GM12878 (cell line): ENCODE measurements around the gene CHIC2. TPM values are rescaled to one million over a fixed set of nuclear protein-coding genes. Genes with fewer than 3 reads are reported as not detected.

ENCODE experiments used
- ATAC-seq: fragments of 200-7000 bp; cut with Tn5 transposase; 3 replicates; pipeline ENCODE4 v1.9.1; 2020; ENCODE audit warnings: mild to moderate bottlenecking, moderate library complexity
- BruUV-seq: library from RNA; stranded (reverse); fragments of 400-500 nt; replicated peaks from 2 replicates; lab custom pipeline; 2021; lab: Mats Ljungman, UMichigan
- CTCF ChIA-PET: fragments of 300-600 bp; sonication (Branson Sonifier 250); formaldehyde crosslinking; extraction: SDS; loops from one replicate; lab custom pipeline; 2021; ENCODE audit warnings: inconsistent platforms; lab: Yijun Ruan, JAX
- POLR2A ChIA-PET: fragments of 350-600 bp; formaldehyde crosslinking; extraction: SDS; loops from one replicate; lab custom pipeline; 2021; ENCODE audit warnings: inconsistent platforms; lab: Charles Lee
- RAD21 ChIA-PET: fragments of 300-600 bp; sonication (Branson Sonifier 250); formaldehyde crosslinking; loops from one replicate; lab custom pipeline; 2023; ENCODE audit warnings: antibody characterized with exemption; ENCODE audit not compliant: unreplicated experiment; lab: Charles Lee
- SMC1A ChIA-PET: fragments of 300-600 bp; sonication (Branson Sonifier 250); formaldehyde crosslinking; loops from one replicate; lab custom pipeline; 2023; ENCODE audit not compliant: unreplicated experiment, uncharacterized antibody; lab: Charles Lee
- DNase-seq: peaks from one replicate; pipeline ENCODE4 v3.0.0-alpha.2; 2011; ENCODE audit warnings: low read depth, low spot score
- FAIRE-seq: peaks from 3 replicates; lab custom pipeline; 2011; peaks lifted over from hg19 to GRCh38; lab: Jason Lieb, UNC
- H2AFZ ChIP-seq: 2 replicates; pipeline ENCODE4 v1.6.0; 2011; ENCODE audit warnings: low read depth, low read length, control low read depth; ENCODE audit not compliant: control insufficient read depth
- H3K27ac ChIP-seq: 2 replicates; pipeline ENCODE4 v1.5.1; 2011; ENCODE audit warnings: control low read depth; ENCODE audit not compliant: control insufficient read depth, insufficient read depth
- H3K27me3 ChIP-seq, 2 experiments: replicated peaks in 1 of 2; 2 replicates each; pipeline versions ENCODE4 v1.6.0 to v1.6.1; 2011; ENCODE audit warnings: low read length in 1 of 2; ENCODE audit not compliant: control insufficient read depth in 2 of 2, insufficient read depth in 2 of 2
- H3K36me3 ChIP-seq, 2 experiments: 2 replicates each; pipeline ENCODE4 v1.5.1; 2011; ENCODE audit warnings: low read length in 1 of 2; ENCODE audit not compliant: control insufficient read depth in 2 of 2, insufficient read depth in 2 of 2
- H3K4me1 ChIP-seq: 2 replicates; pipeline ENCODE4 v1.6.1; 2011; ENCODE audit warnings: mild to moderate bottlenecking, low read length, moderate library complexity, mixed read lengths; ENCODE audit not compliant: control insufficient read depth, insufficient read depth
- H3K4me2 ChIP-seq: 2 replicates; pipeline ENCODE4 v1.6.0; 2011; ENCODE audit warnings: control low read depth; ENCODE audit not compliant: control insufficient read depth, insufficient read depth
- H3K4me3 ChIP-seq: fragments of 200-600 bp; sonication (generic); 2 replicates; pipeline ENCODE4 v1.5.1; 2016
- H3K79me2 ChIP-seq: 2 replicates; pipeline ENCODE4 v1.6.0; 2011; ENCODE audit warnings: low read length; ENCODE audit not compliant: control insufficient read depth, insufficient read depth
- H3K9ac ChIP-seq: 2 replicates; pipeline ENCODE4 v1.8.0; 2011; ENCODE audit warnings: low read length, control low read depth, mixed read lengths; ENCODE audit not compliant: control insufficient read depth, insufficient read depth
- H3K9me3 ChIP-seq: replicated peaks from 3 replicates; pipeline ENCODE4 v1.5.1; 2011; ENCODE audit warnings: mild to moderate bottlenecking, low read length; ENCODE audit not compliant: control insufficient read depth, insufficient read depth
- H4K20me1 ChIP-seq: 2 replicates; pipeline ENCODE4 v1.6.0; 2011; ENCODE audit not compliant: control insufficient read depth, insufficient read depth
- CREB1 ChIP-seq: IDR thresholded peaks from 2 replicates; pipeline ENCODE4 v1.6.1; 2012; ENCODE audit warnings: low read depth, mild to moderate bottlenecking, inconsistent platforms
- MEF2B ChIP-seq: fragments of 450-650 bp; IDR thresholded peaks from 2 replicates; pipeline ENCODE4 v1.6.1; 2018; ENCODE audit warnings: mild to moderate bottlenecking, moderate library complexity; ENCODE audit not compliant: partially characterized antibody, poor library complexity, severe bottlenecking
- WGBS: methylation state at CpG from one replicate; pipeline ENCODE4 v1.1.6; 2016; ENCODE audit warnings: low lambda C conversion rate; ENCODE audit not compliant: insufficient replicate concordance, insufficient coverage; ENCODE audit errors: missing lambda C conversion rate; 5-methylcytosine and 5-hydroxymethylcytosine counted together
- in situ Hi-C: fragments of 300-500 bp; cut with MboI; formaldehyde crosslinking; loops from 9 replicates; pipeline ENCODE4 v1.14.3; 2018; ENCODE audit warnings: mixed read lengths
- intact Hi-C: fragments of 100-400 bp; cut with micrococcal nuclease; formaldehyde crosslinking; loops from one replicate; pipeline ENCODE4 v1.14.2; 2022; ENCODE audit not compliant: unreplicated experiment
- polyA plus RNA-seq, 11 experiments: library from polyadenylated mRNA; depleted of rRNA in 4 of 11; unstranded in 6 of 11; stranded (reverse) in 5 of 11; fragments of >200 nt; fragmentation: Nextera tagmentation in 4 of 11; fragmentation: Illumina TruSeq in 1 of 11; extraction: Ambion mirVana in 4 of 11; extraction: Trizol in 1 of 11; gene quantifications; 1 replicate in 1 of 11; 2 replicates in 10 of 11; pipeline versions ENCODE4 v1.2.1 to v1.2.3, GENCODE V29; 2011 to 2016; ENCODE audit warnings: inconsistent platforms in 2 of 11, missing spikeins in 2 of 11, low read depth in 1 of 11
- total RNA-seq, 4 experiments: library from RNA; depleted of rRNA in 3 of 4; stranded (reverse); fragments of >200 nt in 3 of 4; fragmentation: Illumina TruSeq in 1 of 4; extraction: Trizol in 1 of 4; gene quantifications; 2 replicates each; pipeline versions ENCODE4 v1.2.1 to v1.2.3, GENCODE V29; 2013 to 2021
- TF ChIP-seq, protein P1 (sequence below): fragments of 450-650 bp; IDR thresholded peaks from 2 replicates; pipeline ENCODE4 v1.6.1; 2016; ENCODE audit warnings: mild to moderate bottlenecking, moderate library complexity, borderline replicate concordance
- TF ChIP-seq, protein P2 (sequence below): IDR thresholded peaks from 2 replicates; pipeline ENCODE4 v1.6.1; 2011; ENCODE audit warnings: borderline replicate concordance, low read depth, mild to moderate bottlenecking, moderate library complexity, mixed read lengths, low read length; ENCODE audit not compliant: insufficient read depth; ENCODE audit errors: extremely low read length
- TF ChIP-seq, protein P3 (sequence below): fragments of 450-650 bp; IDR thresholded peaks from 2 replicates; pipeline ENCODE4 v1.6.1; 2017; ENCODE audit warnings: mild to moderate bottlenecking

CHIC2 gene
- total and polyA plus RNA-seq, 10 of the 15 experiments (the other 5 are each of a cell fraction or from before 2014, with no cell fraction given) = 0.80 to 24.4 (median 12.2) TPM

DNA sequence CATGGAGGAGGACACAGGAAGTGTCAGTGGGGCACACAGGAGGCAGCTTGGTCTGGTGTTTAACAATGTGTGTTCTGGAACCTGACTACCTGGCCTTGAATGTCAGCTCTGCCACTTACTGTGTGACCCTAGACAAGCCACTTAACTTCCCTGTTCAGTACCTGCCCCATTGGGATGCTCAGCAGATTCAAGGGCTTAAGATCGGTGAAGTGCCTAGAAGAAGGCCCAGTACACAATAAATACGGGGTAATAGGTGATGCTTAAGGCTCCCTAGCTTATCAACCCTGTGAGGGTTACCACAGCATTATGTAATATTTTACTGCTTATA lies 1.6 kb upstream of the CHIC2 start (continued):
- TF ChIP-seq, protein P1, sequence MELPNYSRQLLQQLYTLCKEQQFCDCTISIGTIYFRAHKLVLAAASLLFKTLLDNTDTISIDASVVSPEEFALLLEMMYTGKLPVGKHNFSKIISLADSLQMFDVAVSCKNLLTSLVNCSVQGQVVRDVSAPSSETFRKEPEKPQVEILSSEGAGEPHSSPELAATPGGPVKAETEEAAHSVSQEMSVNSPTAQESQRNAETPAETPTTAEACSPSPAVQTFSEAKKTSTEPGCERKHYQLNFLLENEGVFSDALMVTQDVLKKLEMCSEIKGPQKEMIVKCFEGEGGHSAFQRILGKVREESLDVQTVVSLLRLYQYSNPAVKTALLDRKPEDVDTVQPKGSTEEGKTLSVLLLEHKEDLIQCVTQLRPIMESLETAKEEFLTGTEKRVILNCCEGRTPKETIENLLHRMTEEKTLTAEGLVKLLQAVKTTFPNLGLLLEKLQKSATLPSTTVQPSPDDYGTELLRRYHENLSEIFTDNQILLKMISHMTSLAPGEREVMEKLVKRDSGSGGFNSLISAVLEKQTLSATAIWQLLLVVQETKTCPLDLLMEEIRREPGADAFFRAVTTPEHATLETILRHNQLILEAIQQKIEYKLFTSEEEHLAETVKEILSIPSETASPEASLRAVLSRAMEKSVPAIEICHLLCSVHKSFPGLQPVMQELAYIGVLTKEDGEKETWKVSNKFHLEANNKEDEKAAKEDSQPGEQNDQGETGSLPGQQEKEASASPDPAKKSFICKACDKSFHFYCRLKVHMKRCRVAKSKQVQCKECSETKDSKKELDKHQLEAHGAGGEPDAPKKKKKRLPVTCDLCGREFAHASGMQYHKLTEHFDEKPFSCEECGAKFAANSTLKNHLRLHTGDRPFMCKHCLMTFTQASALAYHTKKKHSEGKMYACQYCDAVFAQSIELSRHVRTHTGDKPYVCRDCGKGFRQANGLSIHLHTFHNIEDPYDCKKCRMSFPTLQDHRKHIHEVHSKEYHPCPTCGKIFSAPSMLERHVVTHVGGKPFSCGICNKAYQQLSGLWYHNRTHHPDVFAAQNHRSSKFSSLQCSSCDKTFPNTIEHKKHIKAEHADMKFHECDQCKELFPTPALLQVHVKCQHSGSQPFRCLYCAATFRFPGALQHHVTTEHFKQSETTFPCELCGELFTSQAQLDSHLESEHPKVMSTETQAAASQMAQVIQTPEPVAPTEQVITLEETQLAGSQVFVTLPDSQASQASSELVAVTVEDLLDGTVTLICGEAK = no peak
- TF ChIP-seq CREB1 = no peak
- TF ChIP-seq MEF2B = no peak

DNA sequence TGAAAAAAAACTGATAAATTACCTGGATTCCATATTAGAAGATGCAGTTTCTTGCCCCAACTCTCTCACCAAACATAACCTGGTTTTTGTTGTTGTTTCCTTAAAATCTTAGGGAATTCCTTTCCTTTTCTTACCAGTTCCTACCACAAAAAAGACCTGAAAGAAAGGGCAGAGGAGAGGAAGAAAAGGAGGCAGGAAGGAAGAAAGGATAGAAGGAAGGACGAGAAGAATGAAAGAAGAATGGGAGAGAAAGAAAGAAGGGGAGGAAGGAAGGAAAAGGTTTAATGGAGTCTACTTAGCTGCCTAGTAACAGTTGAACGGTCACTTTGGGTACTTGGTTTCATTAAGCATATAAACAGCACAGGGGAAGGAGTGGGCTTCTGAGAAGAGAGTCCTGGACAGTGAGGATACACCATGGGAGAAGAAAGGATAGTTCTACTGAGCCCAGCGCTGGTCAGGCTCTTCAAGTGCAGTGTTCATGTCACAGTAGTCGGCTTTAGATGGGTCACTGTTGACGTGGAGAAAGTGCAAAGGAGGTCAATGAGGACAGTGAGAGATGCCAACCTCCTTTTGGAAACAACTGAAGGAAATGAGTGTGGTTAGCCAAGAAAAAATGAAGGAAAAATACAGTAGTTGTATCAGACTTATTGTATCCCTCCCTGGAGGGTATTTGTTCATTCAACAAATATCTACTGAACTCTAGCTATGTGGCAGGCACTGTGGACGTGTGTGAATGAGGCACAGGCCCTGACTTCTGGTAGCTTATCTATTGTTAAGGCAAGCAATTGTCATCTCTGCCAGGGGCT lies 1.1 kb upstream of the CHIC2 start:
- H3K36me3 ChIP-seq = no peaks in the 10 kb centered on the region
- peak overlapping the region; percentile 65; the same call in 1 of the 2 replicates for H3K4me3 ChIP-seq
- H3K9ac ChIP-seq = no peak overlapping the region
- H4K20me1 ChIP-seq = no peaks in the 10 kb centered on the region
- no peaks in the 10 kb centered on the region for H3K4me1 ChIP-seq
- SMC1A ChIA-PET = interaction anchor here (1.2 to 1.8 kb wide), 2 partner anchors 49 to 136 kb away, joined by 4 to 6 read pairs; no protein-coding TSS in a partner anchor
- no peak for DNase-seq
- RAD21 ChIA-PET = no interaction called here
- H2AFZ ChIP-seq = peak overlapping the region; percentile 68
- no peaks in the 10 kb centered on the region for H3K9me3 ChIP-seq
- H3K27me3 ChIP-seq = no peaks in the 10 kb centered on the region
- TF ChIP-seq, protein P2, sequence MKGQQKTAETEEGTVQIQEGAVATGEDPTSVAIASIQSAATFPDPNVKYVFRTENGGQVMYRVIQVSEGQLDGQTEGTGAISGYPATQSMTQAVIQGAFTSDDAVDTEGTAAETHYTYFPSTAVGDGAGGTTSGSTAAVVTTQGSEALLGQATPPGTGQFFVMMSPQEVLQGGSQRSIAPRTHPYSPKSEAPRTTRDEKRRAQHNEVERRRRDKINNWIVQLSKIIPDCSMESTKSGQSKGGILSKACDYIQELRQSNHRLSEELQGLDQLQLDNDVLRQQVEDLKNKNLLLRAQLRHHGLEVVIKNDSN = no peak
- TF ChIP-seq, protein P3, sequence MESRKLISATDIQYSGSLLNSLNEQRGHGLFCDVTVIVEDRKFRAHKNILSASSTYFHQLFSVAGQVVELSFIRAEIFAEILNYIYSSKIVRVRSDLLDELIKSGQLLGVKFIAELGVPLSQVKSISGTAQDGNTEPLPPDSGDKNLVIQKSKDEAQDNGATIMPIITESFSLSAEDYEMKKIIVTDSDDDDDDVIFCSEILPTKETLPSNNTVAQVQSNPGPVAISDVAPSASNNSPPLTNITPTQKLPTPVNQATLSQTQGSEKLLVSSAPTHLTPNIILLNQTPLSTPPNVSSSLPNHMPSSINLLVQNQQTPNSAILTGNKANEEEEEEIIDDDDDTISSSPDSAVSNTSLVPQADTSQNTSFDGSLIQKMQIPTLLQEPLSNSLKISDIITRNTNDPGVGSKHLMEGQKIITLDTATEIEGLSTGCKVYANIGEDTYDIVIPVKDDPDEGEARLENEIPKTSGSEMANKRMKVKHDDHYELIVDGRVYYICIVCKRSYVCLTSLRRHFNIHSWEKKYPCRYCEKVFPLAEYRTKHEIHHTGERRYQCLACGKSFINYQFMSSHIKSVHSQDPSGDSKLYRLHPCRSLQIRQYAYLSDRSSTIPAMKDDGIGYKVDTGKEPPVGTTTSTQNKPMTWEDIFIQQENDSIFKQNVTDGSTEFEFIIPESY = no peak
- TF ChIP-seq, all 136 proteins: peak for 0
- Histone ChIP-seq H3K79me2 (peaks cover 35% of the 10 kb centered on the region), H3K27ac (no peak overlapping the region), H3K4me2 (peak overlapping the region; percentile 39; the same call in 1 of the 2 replicates)
- in situ Hi-C loops = no loop called here
- FAIRE-seq (no peak), ATAC-seq (no peak)
- ChIA-PET CTCF (interaction anchor here (1.2 kb wide), 1 partner anchor 8 kb away, joined by 3 read pairs; no protein-coding TSS in a partner anchor), POLR2A (interaction anchor here (0.6 kb wide), 1 partner anchor 11 kb away, joined by 3 read pairs; no protein-coding TSS in a partner anchor)
- intact Hi-C loops = loop anchor here (10.0 kb wide), 2 partner anchors 361 to 1351 kb away; no protein-coding TSS in a partner anchor
- BruUV-seq = no TSS peak
- WGBS = 84% methylated on average over 6 of the region's 6 CpGs
